ENCODE measurements around the gene NPIPA3. TPM values are rescaled to one million over a fixed set of nuclear protein-coding genes. Genes with fewer than 3 reads are reported as not detected.

NPIPA3 gene
- 0.34 and 1.1 TPM in 2 replicates for total RNA-seq

DNA sequence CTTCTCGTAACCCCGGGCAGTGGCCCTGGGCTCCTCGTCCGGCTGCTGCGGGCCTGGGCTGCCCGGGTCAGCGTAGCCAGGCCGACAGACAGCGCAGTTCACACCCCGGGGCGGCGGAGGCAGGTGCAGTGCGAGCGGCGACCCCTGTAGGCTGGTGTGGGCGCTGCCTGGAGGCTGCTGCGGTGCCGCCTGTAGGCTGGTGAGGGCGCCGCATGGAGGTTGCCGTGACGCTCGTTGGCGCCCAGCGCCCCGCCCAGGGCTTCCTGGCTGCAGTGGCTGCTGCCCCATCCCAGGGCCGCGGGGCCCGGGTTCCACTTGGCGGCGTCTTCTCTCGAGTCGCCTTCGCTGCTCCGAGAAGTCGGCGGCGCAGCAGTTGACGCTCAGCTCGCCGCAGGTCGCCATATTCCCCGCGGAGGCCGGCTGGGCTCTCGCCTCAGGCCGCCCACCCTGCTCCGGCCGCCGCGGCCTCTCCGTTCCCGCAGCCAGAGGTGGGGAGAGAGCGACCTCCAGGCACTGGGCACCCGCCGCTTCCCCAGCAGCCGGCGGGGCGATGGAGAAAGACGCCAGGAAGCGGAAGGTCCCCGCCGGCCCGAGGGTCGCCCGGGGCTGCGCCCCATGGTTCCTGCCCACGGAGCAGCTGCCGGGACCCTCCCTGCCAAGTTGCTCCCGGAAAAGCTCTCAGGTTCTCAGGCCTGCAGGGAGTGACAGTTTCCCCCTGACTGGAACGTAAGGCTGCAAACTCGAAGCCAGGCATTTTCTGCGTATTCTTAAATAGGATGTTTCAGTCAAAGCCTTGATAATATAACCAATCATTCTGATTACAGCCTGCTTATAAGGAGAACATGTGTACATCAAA, at the start of gene NPIPA3:
Gene NPIPA3 (plus strand): TSS at position 256 of the 856 bp plus-strand sequence. CDS start 5,533 bp downstream, outside the sequence.

DNA sequence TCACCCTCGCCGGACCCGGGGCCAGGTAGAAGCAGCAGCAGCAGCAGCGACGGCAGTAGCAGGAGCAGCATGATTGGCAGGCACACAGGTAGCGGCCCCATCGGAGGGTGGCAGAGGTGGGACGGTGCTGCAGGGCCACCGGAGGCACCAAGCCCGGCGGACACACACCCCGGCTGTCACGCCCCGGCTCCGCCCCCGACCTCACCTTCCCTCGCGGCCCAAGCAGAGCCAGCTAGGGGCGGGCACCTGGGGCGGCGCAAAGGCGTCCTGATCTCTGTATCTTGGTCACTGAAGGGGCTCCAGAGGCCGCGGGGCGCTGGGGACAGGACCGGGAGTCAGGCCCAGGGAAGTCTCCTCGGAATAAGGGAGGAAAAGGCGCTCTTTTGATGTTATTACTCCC, 9.1 kb upstream of the NPIPA3 start, which contains the start of gene PLA2G10:
Gene PLA2G10 (minus strand): TSS at position 180 of the 400 bp plus-strand sequence. CDS start 79 bp downstream, at position 101.

DNA sequence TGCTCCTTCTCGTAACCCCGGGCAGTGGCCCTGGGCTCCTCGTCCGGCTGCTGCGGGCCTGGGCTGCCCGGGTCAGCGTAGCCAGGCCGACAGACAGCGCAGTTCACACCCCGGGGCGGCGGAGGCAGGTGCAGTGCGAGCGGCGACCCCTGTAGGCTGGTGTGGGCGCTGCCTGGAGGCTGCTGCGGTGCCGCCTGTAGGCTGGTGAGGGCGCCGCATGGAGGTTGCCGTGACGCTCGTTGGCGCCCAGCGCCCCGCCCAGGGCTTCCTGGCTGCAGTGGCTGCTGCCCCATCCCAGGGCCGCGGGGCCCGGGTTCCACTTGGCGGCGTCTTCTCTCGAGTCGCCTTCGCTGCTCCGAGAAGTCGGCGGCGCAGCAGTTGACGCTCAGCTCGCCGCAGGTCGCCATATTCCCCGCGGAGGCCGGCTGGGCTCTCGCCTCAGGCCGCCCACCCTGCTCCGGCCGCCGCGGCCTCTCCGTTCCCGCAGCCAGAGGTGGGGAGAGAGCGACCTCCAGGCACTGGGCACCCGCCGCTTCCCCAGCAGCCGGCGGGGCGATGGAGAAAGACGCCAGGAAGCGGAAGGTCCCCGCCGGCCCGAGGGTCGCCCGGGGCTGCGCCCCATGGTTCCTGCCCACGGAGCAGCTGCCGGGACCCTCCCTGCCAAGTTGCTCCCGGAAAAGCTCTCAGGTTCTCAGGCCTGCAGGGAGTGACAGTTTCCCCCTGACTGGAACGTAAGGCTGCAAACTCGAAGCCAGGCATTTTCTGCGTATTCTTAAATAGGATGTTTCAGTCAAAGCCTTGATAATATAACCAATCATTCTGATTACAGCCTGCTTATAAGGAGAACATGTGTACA, 39.3 kb downstream of the NPIPA3 start, which contains the start of gene NPIPA2:
Gene NPIPA2 (plus strand): TSS at position 261 of the 856 bp plus-strand sequence. CDS start 5,533 bp downstream, outside the sequence.

Other genes with a start within 250 kb of the NPIPA3 start
- 29.7 and 41.1 TPM in 2 replicates for gene PARN, start 73.2 kb upstream of the NPIPA3 start, total RNA-seq
- gene BFAR, start 70.5 kb upstream of the NPIPA3 start, total RNA-seq = 69.0 and 70.3 TPM in 2 replicates
- gene PLA2G10, start 9.1 kb upstream of the NPIPA3 start, total RNA-seq = 0.34 TPM in 1 of 2 replicates, not detected in the other
- gene NPIPA2, start 39.1 kb downstream of the NPIPA3 start, total RNA-seq = 0.34 and 1.1 TPM in 2 replicates
- 140 and 209 TPM in 2 replicates for gene NOMO1, start 130.3 kb downstream of the NPIPA3 start, total RNA-seq
- gene NPIPA1, start 234.0 kb downstream of the NPIPA3 start, total RNA-seq = 40.7 and 115 TPM in 2 replicates